ENCODE data around the gene TUBGCP5.
A peak's percentile ranks its signal among the peaks of the same experiment; 100 is the strongest.
"Not testable (repeated sequence)": the region's sequence is repeated elsewhere in the genome, so short reads cannot be mapped to it uniquely, and the experiment has no call there.

The TUBGCP5 gene

GRCh38 chr15:23065836-23066235 lies 26.5 kb upstream of the TUBGCP5 start:
- H3K9ac ChIP-seq (ENCODE audit: low read length): no peak overlapping the region
- H3K4me1 ChIP-seq (ENCODE audit: insufficient read depth, low read length): no peaks in the 10 kb centered on the region
- H3K36me3 ChIP-seq (ENCODE audit: insufficient read depth, low read length): no peaks in the 10 kb centered on the region
- H3K27ac ChIP-seq (ENCODE audit: low read depth, low read length): no peak overlapping the region
- no peaks in the 10 kb centered on the region for H3K27me3 ChIP-seq (ENCODE audit: control insufficient read depth in 1 of 2, insufficient read depth in 2 of 2, low read length in 2 of 2)
- no peak overlapping the region for H3K4me3 ChIP-seq (ENCODE audit: low read depth in 1 of 2, low read length in 2 of 2)
- H3K9me3 ChIP-seq (ENCODE audit: low read length): no peaks in the 10 kb centered on the region

- no peak overlapping the region for H3K27ac ChIP-seq (ENCODE audit: low read depth, low read length)
- no peak overlapping the region for H3K9ac ChIP-seq (ENCODE audit: low read length)
- H3K9me3 ChIP-seq (ENCODE audit: low read length): no peaks in the 10 kb centered on the region
- no peaks in the 10 kb centered on the region for H3K4me1 ChIP-seq (ENCODE audit: insufficient read depth, low read length)
- no peaks in the 10 kb centered on the region for H3K27me3 ChIP-seq (ENCODE audit: control insufficient read depth in 1 of 2, insufficient read depth in 2 of 2, low read length in 2 of 2)
- H3K4me3 ChIP-seq (ENCODE audit: low read depth in 1 of 2, low read length in 2 of 2): no peak overlapping the region
- no peaks in the 10 kb centered on the region for H3K36me3 ChIP-seq (ENCODE audit: insufficient read depth, low read length)
These were observed 24.8 kb upstream of the TUBGCP5 start for GRCh38 chr15:23064156-23064555.

- no peaks in the 10 kb centered on the region for H3K36me3 ChIP-seq (ENCODE audit: insufficient read depth, low read length)
- H3K9ac ChIP-seq (ENCODE audit: low read length): no peak overlapping the region
- H3K27ac ChIP-seq (ENCODE audit: low read depth, low read length): no peak overlapping the region
- no peak overlapping the region for H3K4me3 ChIP-seq (ENCODE audit: low read depth in 1 of 2, low read length in 2 of 2)
- H3K27me3 ChIP-seq (ENCODE audit: control insufficient read depth in 1 of 2, insufficient read depth in 2 of 2, low read length in 2 of 2): no peaks in the 10 kb centered on the region
- H3K9me3 ChIP-seq (ENCODE audit: low read length): no peaks in the 10 kb centered on the region
- no peaks in the 10 kb centered on the region for H3K4me1 ChIP-seq (ENCODE audit: insufficient read depth, low read length)
These were observed 18.3 kb upstream of the TUBGCP5 start for GRCh38 chr15:23057707-23058106.

GRCh38 chr15:23055316-23055715 lies 15.9 kb upstream of the TUBGCP5 start:
- H3K4me1 ChIP-seq (ENCODE audit: insufficient read depth, low read length): no peaks in the 10 kb centered on the region
- H3K9me3 ChIP-seq (ENCODE audit: low read length): no peaks in the 10 kb centered on the region
- H3K36me3 ChIP-seq (ENCODE audit: insufficient read depth, low read length): no peaks in the 10 kb centered on the region
- no peak overlapping the region for H3K27ac ChIP-seq (ENCODE audit: low read depth, low read length)
- H3K4me3 ChIP-seq (ENCODE audit: low read depth in 1 of 2, low read length in 2 of 2): no peak overlapping the region
- H3K27me3 ChIP-seq (ENCODE audit: control insufficient read depth in 1 of 2, insufficient read depth in 2 of 2, low read length in 2 of 2): no peaks in the 10 kb centered on the region
- H3K9ac ChIP-seq (ENCODE audit: low read length): no peak overlapping the region

GRCh38 chr15:23052522-23052921 lies 13.2 kb upstream of the TUBGCP5 start:
- Histone ChIP-seq H3K9me3 (ENCODE audit: low read length) (no peaks in the 10 kb centered on the region), H3K36me3 (ENCODE audit: insufficient read depth, low read length) (no peaks in the 10 kb centered on the region), H3K27me3 (ENCODE audit: control insufficient read depth in 1 of 2, insufficient read depth in 2 of 2, low read length in 2 of 2) (no peaks in the 10 kb centered on the region), H3K27ac (ENCODE audit: low read depth, low read length) (no peak overlapping the region), H3K4me1 (ENCODE audit: insufficient read depth, low read length) (no peaks in the 10 kb centered on the region), H3K4me3 (ENCODE audit: low read depth in 1 of 2, low read length in 2 of 2) (no peak overlapping the region), H3K9ac (ENCODE audit: low read length) (no peak overlapping the region)

GRCh38 chr15:23050708-23051107 lies 11.3 kb upstream of the TUBGCP5 start:
- H3K9me3 ChIP-seq (ENCODE audit: low read length): no peaks in the 10 kb centered on the region
- no peaks in the 10 kb centered on the region for H3K27me3 ChIP-seq (ENCODE audit: control insufficient read depth in 1 of 2, insufficient read depth in 2 of 2, low read length in 2 of 2)
- no peaks in the 10 kb centered on the region for H3K36me3 ChIP-seq (ENCODE audit: insufficient read depth, low read length)
- H3K27ac ChIP-seq (ENCODE audit: low read depth, low read length): no peak overlapping the region
- H3K4me1 ChIP-seq (ENCODE audit: insufficient read depth, low read length): no peaks in the 10 kb centered on the region
- no peak overlapping the region for H3K9ac ChIP-seq (ENCODE audit: low read length)
- no peak overlapping the region for H3K4me3 ChIP-seq (ENCODE audit: low read depth in 1 of 2, low read length in 2 of 2)

- H3K27ac ChIP-seq (ENCODE audit: low read depth, low read length): no peak overlapping the region
- no peaks in the 10 kb centered on the region for H3K27me3 ChIP-seq (ENCODE audit: control insufficient read depth in 1 of 2, insufficient read depth in 2 of 2, low read length in 2 of 2)
- H3K4me1 ChIP-seq (ENCODE audit: insufficient read depth, low read length): no peaks in the 10 kb centered on the region
- H3K9ac ChIP-seq (ENCODE audit: low read length): no peak overlapping the region
- H3K36me3 ChIP-seq (ENCODE audit: insufficient read depth, low read length): no peaks in the 10 kb centered on the region
- no peak overlapping the region for H3K4me3 ChIP-seq (ENCODE audit: low read depth in 1 of 2, low read length in 2 of 2)
- no peaks in the 10 kb centered on the region for H3K9me3 ChIP-seq (ENCODE audit: low read length)
These were observed 10.7 kb upstream of the TUBGCP5 start for GRCh38 chr15:23049984-23050628.

- H3K27ac ChIP-seq (ENCODE audit: low read depth, low read length); H3K9me3 ChIP-seq (ENCODE audit: low read length); H3K36me3 ChIP-seq (ENCODE audit: insufficient read depth, low read length); H3K4me3 ChIP-seq (ENCODE audit: low read depth in 1 of 2, low read length in 2 of 2); H3K9ac ChIP-seq (ENCODE audit: low read length); H3K4me1 ChIP-seq (ENCODE audit: insufficient read depth, low read length); H3K27me3 ChIP-seq (ENCODE audit: control insufficient read depth in 1 of 2, insufficient read depth in 2 of 2, low read length in 2 of 2): not testable (repeated sequence)
These were observed 9.4 kb upstream of the TUBGCP5 start for GRCh38 chr15:23048572-23049282.

- H3K36me3 ChIP-seq (ENCODE audit: insufficient read depth, low read length); H3K9me3 ChIP-seq (ENCODE audit: low read length); H3K27ac ChIP-seq (ENCODE audit: low read depth, low read length); H3K4me3 ChIP-seq (ENCODE audit: low read depth in 1 of 2, low read length in 2 of 2); H3K9ac ChIP-seq (ENCODE audit: low read length); H3K27me3 ChIP-seq (ENCODE audit: control insufficient read depth in 1 of 2, insufficient read depth in 2 of 2, low read length in 2 of 2); H3K4me1 ChIP-seq (ENCODE audit: insufficient read depth, low read length): not testable (repeated sequence)
These were observed 4.6 kb upstream of the TUBGCP5 start for GRCh38 chr15:23043987-23044386.

- not testable (repeated sequence) for H3K9ac ChIP-seq (ENCODE audit: low read length); H3K4me3 ChIP-seq (ENCODE audit: low read depth in 1 of 2, low read length in 2 of 2); H3K4me1 ChIP-seq (ENCODE audit: insufficient read depth, low read length); H3K9me3 ChIP-seq (ENCODE audit: low read length); H3K27ac ChIP-seq (ENCODE audit: low read depth, low read length); H3K27me3 ChIP-seq (ENCODE audit: control insufficient read depth in 1 of 2, insufficient read depth in 2 of 2, low read length in 2 of 2); H3K36me3 ChIP-seq (ENCODE audit: insufficient read depth, low read length)
These were observed 4.2 kb upstream of the TUBGCP5 start for GRCh38 chr15:23043535-23043934.

GRCh38 chr15:23041736-23042135 lies 2.4 kb upstream of the TUBGCP5 start:
- not testable (repeated sequence) for H3K4me1 ChIP-seq (ENCODE audit: insufficient read depth, low read length); H3K36me3 ChIP-seq (ENCODE audit: insufficient read depth, low read length); H3K9ac ChIP-seq (ENCODE audit: low read length); H3K27ac ChIP-seq (ENCODE audit: low read depth, low read length); H3K4me3 ChIP-seq (ENCODE audit: low read depth in 1 of 2, low read length in 2 of 2); H3K27me3 ChIP-seq (ENCODE audit: control insufficient read depth in 1 of 2, insufficient read depth in 2 of 2, low read length in 2 of 2); H3K9me3 ChIP-seq (ENCODE audit: low read length)

GRCh38 chr15:23039917-23040281 lies 530 bp upstream of the TUBGCP5 start:
- H3K27me3 ChIP-seq (ENCODE audit: control insufficient read depth in 1 of 2, insufficient read depth in 2 of 2, low read length in 2 of 2): no peaks in the 10 kb centered on the region
- H3K9me3 ChIP-seq (ENCODE audit: low read length): no peaks in the 10 kb centered on the region
- H3K4me1 ChIP-seq (ENCODE audit: insufficient read depth, low read length): peaks cover 10% of the 10 kb centered on the region
- peak overlapping the region; percentile 35 to 90 for H3K4me3 ChIP-seq (ENCODE audit: low read depth in 1 of 2, low read length in 2 of 2)
- peak overlapping the region; percentile 59 for H3K27ac ChIP-seq (ENCODE audit: low read depth, low read length)
- H3K9ac ChIP-seq (ENCODE audit: low read length): peak overlapping the region; percentile 72
- H3K36me3 ChIP-seq (ENCODE audit: insufficient read depth, low read length): peaks cover 5% of the 10 kb centered on the region
